Measurements from ENCODE around the gene ACBD3. TPM values are rescaled to one million over a fixed set of nuclear protein-coding genes. Genes with fewer than 3 reads are reported as not detected.

Gene ACBD3
- polyA plus RNA-seq, 1 experiment: 63.0 TPM

- no peak for TF ChIP-seq CTCF (IDR thresholded peaks at IDR 0.05; ENCODE audit: low read depth, low read length)
- Histone ChIP-seq H3K27me3 (ENCODE audit: control insufficient read depth, insufficient read depth, low read length) (no peaks in the 10 kb centered on the region), H3K9me3 (ENCODE audit: control insufficient read depth, insufficient read depth, low read length) (no peaks in the 10 kb centered on the region), H3K4me3 (ENCODE audit: low read depth, low read length) (peak overlapping the region; percentile 97), H3K27ac (ENCODE audit: low read depth, low read length) (peak overlapping the region; percentile 65)
- no peak for DNase-seq (ENCODE audit: low read depth, low spot score)
- ChIA-PET CTCF (interaction anchor here (0.6 kb wide), 1 partner anchor 61 kb away, joined by 3 read pairs; no protein-coding TSS in a partner anchor), POLR2A (no interaction called here)
Observed at GRCh38 chr1:226187019-226187322, 430 bp upstream of the ACBD3 start.

GRCh38 chr1:226185141-226186036, 1.2 kb downstream of the ACBD3 start:
- H3K27ac ChIP-seq (ENCODE audit: low read depth, low read length): peak overlapping the region; percentile 65
- H3K4me3 ChIP-seq (ENCODE audit: low read depth, low read length): peak overlapping the region; percentile 97
- no peak for TF ChIP-seq CTCF (IDR thresholded peaks at IDR 0.05; ENCODE audit: low read depth, low read length)
- no peaks in the 10 kb centered on the region for H3K9me3 ChIP-seq (ENCODE audit: control insufficient read depth, insufficient read depth, low read length)
- CTCF ChIA-PET: interaction anchor here (0.6 to 2.6 kb wide), 6 partner anchors 12 to 121 kb away, joined by 3 to 27 read pairs (median 8); no protein-coding TSS in a partner anchor
- DNase-seq (ENCODE audit: low read depth, low spot score): no peak
- POLR2A ChIA-PET: interaction anchor here (0.6 kb wide), 1 partner anchor 279 kb away, joined by 4 read pairs; no protein-coding TSS in a partner anchor
- H3K27me3 ChIP-seq (ENCODE audit: control insufficient read depth, insufficient read depth, low read length): no peaks in the 10 kb centered on the region

- no peak overlapping the region for H3K27ac ChIP-seq (ENCODE audit: low read depth, low read length)
- no peak overlapping the region for H3K4me3 ChIP-seq (ENCODE audit: low read depth, low read length)
- no peak for DNase-seq (ENCODE audit: low read depth, low spot score)
- ChIA-PET CTCF (interaction anchor here (0.9 to 6.5 kb wide), 4 partner anchors 15 to 57 kb away, joined by 3 to 37 read pairs (median 6); no protein-coding TSS in a partner anchor), POLR2A (interaction anchor here (1.2 kb wide), 1 partner anchor 13 kb away, joined by 3 read pairs; no protein-coding TSS in a partner anchor)
- no peaks in the 10 kb centered on the region for H3K27me3 ChIP-seq (ENCODE audit: control insufficient read depth, insufficient read depth, low read length)
- no peaks in the 10 kb centered on the region for H3K9me3 ChIP-seq (ENCODE audit: control insufficient read depth, insufficient read depth, low read length)
- peak; percentile 39 for TF ChIP-seq CTCF (IDR thresholded peaks at IDR 0.05; ENCODE audit: low read depth, low read length)
Observed at GRCh38 chr1:226181996-226182714, 4.4 kb downstream of the ACBD3 start.

- Histone ChIP-seq H3K4me3 (ENCODE audit: low read depth, low read length) (no peak overlapping the region), H3K27ac (ENCODE audit: low read depth, low read length) (no peak overlapping the region), H3K27me3 (ENCODE audit: control insufficient read depth, insufficient read depth, low read length) (no peaks in the 10 kb centered on the region), H3K9me3 (ENCODE audit: control insufficient read depth, insufficient read depth, low read length) (no peaks in the 10 kb centered on the region)
- ChIA-PET POLR2A (no interaction called here), CTCF (interaction anchor here (6.5 kb wide), 1 partner anchor 51 kb away, joined by 37 read pairs; no protein-coding TSS in a partner anchor)
- no peak for DNase-seq (ENCODE audit: low read depth, low spot score)
- TF ChIP-seq CTCF (IDR thresholded peaks at IDR 0.05; ENCODE audit: low read depth, low read length): no peak
Observed at GRCh38 chr1:226176870-226177269, 9.7 kb downstream of the ACBD3 start.

Measured in AG04450 (cell line).